GM19240 (cell line): ENCODE data around the gene ONECUT3.

Experiments used
- DNase-seq: peaks from one replicate; pipeline ENCODE4 v3.0.0; 2011; ENCODE audit warnings: low spot score; ENCODE audit not compliant: insufficient read length

The ONECUT3 gene

GRCh38 chr19:1739960-1740629, 13.2 kb upstream of the ONECUT3 start:
- no peak for DNase-seq

DNA sequence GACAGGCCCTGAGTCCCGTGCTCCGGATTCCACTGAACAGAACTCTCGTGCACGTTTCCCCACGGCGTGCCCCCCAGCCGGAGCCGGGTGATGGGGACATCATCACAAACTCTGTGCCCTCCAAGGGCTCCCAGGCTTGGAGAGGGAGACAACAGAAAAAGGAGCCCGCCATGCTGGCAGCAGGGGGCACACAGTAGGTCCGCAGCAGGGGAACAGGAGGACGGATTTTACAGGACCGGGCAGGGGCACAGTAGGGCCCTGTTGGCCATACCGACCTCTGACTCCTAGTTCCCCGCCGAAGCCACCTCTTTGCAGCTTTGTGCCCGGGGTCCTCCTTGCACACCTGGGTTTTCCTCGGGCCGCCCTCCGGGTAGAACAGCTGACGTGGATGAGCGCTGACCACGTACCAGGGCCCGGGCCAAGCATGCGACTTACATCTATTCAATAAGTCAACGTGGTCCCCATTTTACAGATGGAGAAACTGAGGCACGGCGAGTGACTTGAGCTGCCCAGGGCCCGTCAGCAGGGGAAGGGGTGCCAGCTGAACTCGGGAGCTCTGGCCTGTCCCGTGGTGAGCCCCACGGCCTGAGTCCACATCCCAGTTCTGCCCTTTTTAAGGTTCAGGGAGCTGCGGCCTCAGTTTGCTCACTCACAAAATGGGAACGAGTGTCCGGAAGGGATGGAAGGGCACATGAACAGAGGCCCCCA, 10.2 kb upstream of the ONECUT3 start:
- DNase-seq: no peak

- no peak for DNase-seq
Measured at GRCh38 chr19:1744133-1744665, 9.1 kb upstream of the ONECUT3 start.

GRCh38 chr19:1744822-1745563, 8.3 kb upstream of the ONECUT3 start:
- no peak for DNase-seq

GRCh38 chr19:1745589-1746031, 7.7 kb upstream of the ONECUT3 start:
- DNase-seq: no peak

DNA sequence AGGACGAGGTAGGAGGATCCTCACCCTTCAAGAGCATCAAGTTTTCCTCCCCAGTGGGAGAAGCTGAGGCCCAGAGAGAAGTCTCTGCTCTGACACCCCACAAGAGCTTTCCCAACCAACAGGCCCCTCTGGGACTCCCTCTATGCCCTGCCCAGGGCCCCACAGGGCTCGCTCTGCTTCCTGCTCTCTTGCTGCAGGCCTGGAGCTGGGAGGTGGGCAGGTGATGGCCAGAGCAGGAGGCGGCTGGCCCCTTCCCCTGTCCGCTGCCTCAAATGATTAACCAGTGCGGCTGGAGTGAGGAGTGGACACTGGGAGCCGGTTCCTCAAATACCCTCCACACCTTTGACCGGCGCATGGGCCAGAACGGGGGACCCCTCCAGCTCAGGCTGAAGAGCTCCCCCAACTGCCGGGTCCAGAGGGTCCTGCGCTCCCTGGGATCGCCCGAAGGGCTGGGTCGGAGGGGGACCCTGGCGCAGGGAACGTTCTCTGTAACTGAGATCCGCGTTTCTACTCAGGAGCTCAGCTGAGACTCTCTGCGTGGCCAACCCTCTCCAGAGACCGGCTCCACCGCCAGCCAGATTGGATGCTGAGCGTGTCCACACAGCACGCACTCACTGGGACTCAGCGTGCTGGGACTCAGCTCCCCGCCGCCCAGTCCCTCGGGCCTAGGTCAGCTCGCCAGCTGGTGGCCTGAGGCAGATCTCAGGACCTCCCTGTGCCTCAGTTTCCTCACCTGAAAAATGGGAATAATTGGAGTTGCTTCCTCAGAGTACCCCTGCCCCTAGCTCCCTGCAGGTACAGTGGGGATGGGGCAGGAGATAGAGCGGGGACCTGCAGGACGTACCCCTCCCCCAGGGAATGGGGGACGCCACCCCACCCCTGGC, 6.7 kb upstream of the ONECUT3 start:
- no peak for DNase-seq

GRCh38 chr19:1747285-1748114, 5.8 kb upstream of the ONECUT3 start:
- no peak for DNase-seq

- DNase-seq: no peak
Measured at GRCh38 chr19:1748115-1748872, 5.0 kb upstream of the ONECUT3 start.

GRCh38 chr19:1748873-1749341, 4.4 kb upstream of the ONECUT3 start:
- no peak for DNase-seq

DNA sequence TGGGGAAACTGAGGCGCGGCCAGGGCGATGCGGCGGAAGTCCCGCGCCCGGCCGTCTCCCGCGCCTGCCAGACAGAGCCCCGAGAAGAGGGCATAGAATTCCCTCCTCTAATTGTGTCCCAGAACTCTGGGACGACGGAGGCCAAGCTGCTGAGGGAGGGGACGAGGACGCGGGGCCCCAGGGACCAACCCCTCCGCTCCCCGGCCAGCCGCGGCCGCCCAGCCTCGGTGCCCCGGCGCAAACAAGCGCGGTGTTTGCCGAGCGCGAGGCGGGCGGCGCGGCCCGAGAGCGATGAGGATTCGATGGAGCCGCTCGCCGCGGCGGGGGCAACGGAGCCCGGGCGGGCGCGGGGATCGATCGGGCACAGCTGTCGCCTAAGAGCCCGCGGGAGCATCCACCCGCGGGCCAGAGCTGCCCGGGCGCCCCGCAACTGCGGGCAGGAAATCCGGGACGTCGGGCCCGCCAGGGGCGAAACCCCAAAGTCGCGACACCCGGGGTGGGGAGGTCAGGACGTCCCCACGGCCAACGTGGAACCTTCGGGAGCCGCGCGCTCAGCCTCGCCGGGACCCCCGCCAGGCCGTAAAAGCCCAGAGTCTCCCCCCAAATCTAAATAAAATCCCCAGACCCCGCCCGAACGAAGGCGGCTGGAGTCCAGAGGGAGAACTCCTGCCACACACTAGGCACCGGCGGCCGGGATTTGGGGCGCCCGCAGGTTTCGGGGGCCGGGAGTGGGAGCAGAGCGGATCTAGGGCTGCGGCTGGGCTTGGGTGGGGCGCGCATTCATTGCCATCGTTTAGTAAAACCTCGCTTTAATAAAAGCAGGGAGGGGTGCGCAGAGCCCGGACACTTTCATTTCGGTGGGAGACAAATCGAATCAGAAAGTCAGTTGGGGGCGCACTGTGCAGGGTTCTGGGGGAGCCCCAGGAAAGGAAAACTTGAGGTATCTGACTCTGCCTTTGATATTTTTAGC, 3.6 kb upstream of the ONECUT3 start:
- no peak for DNase-seq

DNA sequence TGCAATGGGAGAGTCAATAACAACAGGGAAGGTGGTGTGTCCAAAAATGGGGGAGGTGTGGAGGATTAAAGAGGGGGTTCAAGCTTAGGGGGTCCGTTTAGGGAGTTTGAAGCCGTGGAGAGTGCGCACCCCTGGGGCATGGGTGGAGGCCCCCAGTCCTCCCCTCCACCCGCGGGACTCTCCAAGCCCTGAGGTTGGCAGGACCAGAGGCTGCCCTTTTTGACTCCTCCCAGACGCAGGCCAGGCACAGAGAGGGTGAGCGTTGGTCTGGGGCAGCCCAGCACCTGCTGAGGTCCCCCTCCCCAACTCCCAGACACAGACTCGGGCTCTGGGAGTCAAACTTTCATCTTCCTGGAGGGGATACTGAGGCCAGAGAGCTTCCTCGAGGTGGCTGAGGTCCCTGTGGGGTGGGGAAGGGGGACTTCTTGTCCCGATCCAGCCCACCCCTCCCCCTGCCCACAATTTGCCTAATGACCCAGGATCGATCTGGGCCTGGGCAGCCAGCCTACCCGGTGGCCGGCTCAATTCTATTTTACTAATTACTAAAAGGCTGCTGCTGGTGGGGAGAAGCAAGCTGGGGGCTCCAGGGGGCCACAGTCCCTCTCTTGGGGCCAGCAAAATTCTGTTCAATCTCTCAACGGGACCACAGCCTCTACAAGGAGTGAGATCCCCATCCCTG, 2.8 kb upstream of the ONECUT3 start:
- no peak for DNase-seq

DNA sequence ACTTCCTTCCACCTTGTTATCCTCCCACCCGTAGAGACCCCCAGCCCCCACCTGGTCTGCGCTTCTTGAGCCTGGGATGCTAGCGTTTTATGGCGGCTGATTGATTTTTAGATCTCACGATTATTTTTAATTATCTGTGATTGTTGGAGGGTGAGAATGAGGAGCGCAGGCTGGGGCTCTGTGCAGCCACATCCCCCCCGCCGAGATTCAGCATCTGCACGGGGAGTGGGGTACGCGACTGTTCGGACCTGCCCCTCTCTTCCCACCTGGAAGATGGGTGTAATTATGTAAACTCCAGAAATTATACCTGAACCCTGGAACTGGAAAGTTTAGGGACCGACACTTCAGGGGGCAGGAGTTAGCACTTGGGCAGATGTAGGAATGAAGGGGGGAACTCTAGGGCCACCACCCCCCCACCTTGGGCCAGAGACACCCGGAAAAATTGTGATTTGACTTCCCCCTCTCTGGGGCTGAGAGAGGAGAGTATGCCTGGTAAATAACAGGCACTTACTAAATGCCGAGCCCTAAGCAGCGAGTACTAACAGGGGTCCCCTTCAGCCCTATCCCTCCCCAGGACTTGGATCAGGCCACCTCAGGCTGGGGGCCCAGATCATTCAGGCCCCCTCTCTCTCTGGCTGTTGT, 1.8 kb upstream of the ONECUT3 start:
- DNase-seq: no peak

DNA sequence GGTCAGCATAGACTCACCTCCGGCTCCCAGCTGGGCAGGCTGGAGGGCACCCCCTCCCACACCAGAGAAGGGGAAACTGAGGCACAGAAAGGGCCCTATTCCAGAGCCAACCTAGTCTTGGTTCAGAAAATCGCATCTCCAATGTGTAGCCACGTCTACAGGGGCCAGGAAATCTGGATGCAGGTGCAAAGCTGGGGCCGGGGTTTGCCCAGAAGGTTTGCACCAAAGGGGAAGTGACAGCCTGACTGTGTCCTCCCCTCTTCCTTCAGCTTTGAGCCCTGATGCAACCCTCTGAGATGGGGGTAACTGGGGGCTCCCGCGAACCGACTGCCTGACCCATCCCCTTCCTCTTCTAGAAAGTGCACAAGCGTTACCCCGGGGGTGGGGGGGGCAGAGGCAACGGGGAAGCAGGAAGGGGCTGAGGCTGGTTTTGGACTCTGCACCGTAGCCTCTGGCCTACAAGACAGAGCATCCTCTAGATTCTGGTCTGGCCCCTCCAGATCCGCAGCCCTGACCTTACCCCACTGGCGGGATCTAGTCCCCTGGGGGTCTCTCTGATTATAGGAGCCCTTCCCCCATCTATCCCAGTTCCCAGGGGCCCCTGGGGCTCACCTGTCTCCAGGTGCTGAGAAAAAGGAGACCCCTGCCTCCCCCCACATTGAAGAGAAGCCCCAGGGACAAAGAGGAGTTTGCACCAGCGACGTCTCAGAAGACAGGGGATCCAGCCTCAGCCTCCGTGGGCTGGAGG, 1.1 kb upstream of the ONECUT3 start:
- no peak for DNase-seq

DNA sequence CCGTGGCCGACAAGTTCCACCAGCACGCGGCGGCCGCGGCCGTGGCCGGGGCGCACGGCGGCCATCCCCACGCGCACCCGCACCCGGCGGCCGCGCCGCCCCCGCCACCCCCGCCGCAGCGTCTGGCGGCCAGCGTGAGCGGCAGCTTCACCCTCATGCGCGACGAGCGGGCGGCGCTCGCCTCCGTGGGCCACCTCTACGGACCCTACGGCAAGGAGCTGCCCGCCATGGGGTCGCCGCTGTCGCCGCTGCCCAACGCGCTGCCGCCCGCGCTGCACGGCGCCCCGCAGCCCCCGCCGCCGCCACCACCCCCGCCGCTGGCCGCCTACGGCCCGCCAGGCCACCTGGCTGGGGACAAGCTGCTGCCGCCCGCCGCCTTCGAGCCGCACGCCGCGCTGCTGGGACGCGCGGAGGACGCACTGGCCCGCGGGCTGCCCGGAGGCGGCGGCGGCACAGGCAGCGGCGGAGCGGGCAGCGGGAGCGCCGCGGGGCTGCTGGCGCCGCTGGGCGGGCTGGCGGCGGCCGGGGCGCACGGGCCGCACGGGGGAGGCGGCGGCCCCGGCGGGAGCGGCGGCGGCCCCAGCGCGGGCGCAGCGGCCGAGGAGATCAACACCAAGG, 821 bp downstream of the ONECUT3 start:
- DNase-seq: no peak

GRCh38 chr19:1754636-1755466, 1.5 kb downstream of the ONECUT3 start:
- no peak for DNase-seq
